Breast epithelium (tissue), 4 donors: ENCODE results near the gene CCDC85C. TPM values are rescaled to one million over a fixed set of nuclear protein-coding genes. Genes with fewer than 3 reads are reported as not detected.

Experiments used
- DNase-seq, 2 donors: peaks; one replicate each; pipeline ENCODE4 v3.0.0-alpha.2; 2019; ENCODE audit warnings: low spot score in 2 of 2
- H3K27ac ChIP-seq, 2 donors: fragments of 200-600 bp; sonication (generic) in 1 of 2; one replicate each; pipeline ENCODE4 v1.5.1; 2016 to 2019; ENCODE audit warnings: mild to moderate bottlenecking in 1 of 2
- H3K27me3 ChIP-seq, 2 donors: fragments of 200-600 bp; sonication (generic) in 1 of 2; one replicate each; pipeline versions ENCODE4 v1.5.1 to v1.6.0; 2017 to 2019; ENCODE audit warnings: control low read depth in 1 of 2, mild to moderate bottlenecking in 1 of 2
- H3K36me3 ChIP-seq: fragments of 200-600 bp; one replicate; pipeline ENCODE4 v1.5.1; 2019
- H3K4me1 ChIP-seq, 2 donors: fragments of 200-600 bp; sonication (generic); one replicate each; pipeline ENCODE4 v1.5.1; 2016 to 2019; ENCODE audit warnings: control low read depth in 1 of 2
- H3K4me3 ChIP-seq, 3 donors: fragments of 200-600 bp; sonication (generic); 1 replicate in 2 of 3; 2 replicates in 1 of 3; pipeline ENCODE4 v1.5.1; 2016 to 2019; ENCODE audit warnings: mild to moderate bottlenecking in 3 of 3, moderate library complexity in 2 of 3
- H3K9me3 ChIP-seq, 2 donors: fragments of 200-600 bp; sonication (generic) in 1 of 2; one replicate each; pipeline ENCODE4 v1.5.1; 2016 to 2019; ENCODE audit warnings: control low read depth in 1 of 2
- CTCF ChIP-seq, 3 donors: fragments of 450-650 bp; IDR thresholded peaks; one replicate each; pipeline ENCODE4 v1.5.1; 2016 to 2017; ENCODE audit warnings: antibody characterized with exemption in 3 of 3, mild to moderate bottlenecking in 3 of 3, moderate library complexity in 3 of 3
- POLR2A ChIP-seq: fragments of 450-650 bp; IDR thresholded peaks from one replicate; pipeline ENCODE4 v1.6.1; 2016; ENCODE audit warnings: antibody characterized with exemption, mild to moderate bottlenecking, moderate library complexity
- POLR2AphosphoS5 ChIP-seq, 3 donors: sonication (generic); formaldehyde crosslinking; IDR thresholded peaks; one replicate each; pipeline ENCODE4 v1.6.1; 2017; ENCODE audit warnings: antibody characterized with exemption in 3 of 3
- intact Hi-C: fragments of 100-400 bp; cut with DNase I; formaldehyde crosslinking; loops from one replicate; pipeline ENCODE4 v1.15.1; 2023; ENCODE audit warnings: low total_unique reads
- total RNA-seq, 3 donors: library from RNA; depleted of rRNA; stranded (reverse); fragments of >200 nt; gene quantifications; one replicate each; pipeline ENCODE4 v1.1.0, GENCODE V29; 2016

Gene CCDC85C
- total RNA-seq, 3 donors from 2014 or later = 1.3 to 8.3 (median 4.3) TPM

DNA sequence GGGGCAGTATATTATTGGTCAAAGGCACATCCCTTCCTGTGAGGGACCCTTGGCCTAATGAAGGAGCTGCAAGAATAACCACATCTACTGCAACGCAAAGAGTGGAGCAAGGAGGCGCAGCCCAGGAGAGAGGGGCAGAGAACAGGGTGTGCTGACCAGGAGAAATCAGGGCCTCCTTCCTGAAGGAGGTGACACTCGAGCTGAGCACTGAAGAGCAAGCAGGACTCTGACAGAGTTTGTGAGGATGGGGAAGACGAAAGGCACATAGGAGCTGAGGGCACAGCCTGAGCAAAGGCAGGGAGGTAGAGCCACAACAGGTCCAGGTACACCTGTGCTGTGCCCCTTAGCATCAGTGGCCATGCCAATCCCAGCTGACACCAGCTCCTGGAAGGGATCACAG is 60.6 kb downstream of the CCDC85C start:
- Histone ChIP-seq H3K9me3 (no peaks in the 10 kb centered on the region), H3K4me1 (peaks cover 4 to 11% of the 10 kb centered on the region in 2 donors)

DNA sequence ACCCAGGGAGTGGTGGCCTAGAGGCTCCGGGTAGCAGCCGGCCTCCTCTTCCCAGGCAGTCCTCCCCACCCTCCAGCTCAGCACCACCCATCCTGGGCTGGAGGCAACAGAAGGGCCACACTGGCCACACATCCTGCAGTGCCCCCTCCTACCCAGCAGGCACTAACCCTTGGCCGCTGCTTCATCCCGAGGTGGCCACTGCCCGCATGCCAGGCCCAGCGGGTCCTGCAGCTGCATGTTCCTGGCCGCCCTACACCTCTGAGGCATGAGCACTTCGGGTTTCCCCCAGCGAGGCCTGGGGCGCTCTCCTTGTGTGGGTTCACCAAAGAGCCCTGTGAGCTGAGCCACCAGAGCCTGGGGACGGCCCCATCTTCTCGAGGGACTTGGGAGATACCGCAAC is 61.4 kb downstream of the CCDC85C start:
- Histone ChIP-seq H3K27ac (no peak overlapping the region), H3K9me3 (no peaks in the 10 kb centered on the region), H3K27me3 (no peaks in the 10 kb centered on the region), H3K4me3 (no peak overlapping the region), H3K36me3 (no peaks in the 10 kb centered on the region), H3K4me1 (peaks cover 4 to 11% of the 10 kb centered on the region in 2 donors)
- TF ChIP-seq POLR2A = no peak
- no peak for TF ChIP-seq POLR2AphosphoS5 (IDR thresholded peaks at IDR 0.05)
- no peak for TF ChIP-seq CTCF (IDR thresholded peaks at IDR 0.05)
- intact Hi-C loops = loop anchor here (1.0 kb wide), 1 partner anchor 12 kb away; no protein-coding TSS in a partner anchor
- DNase-seq = no peak

More for the DNA sequence above, 60.6 kb downstream of the CCDC85C start:
- H3K4me3 ChIP-seq = no peak overlapping the region
- no peaks in the 10 kb centered on the region for H3K36me3 ChIP-seq
- H3K27ac ChIP-seq = no peak overlapping the region
- no peak for DNase-seq
- TF ChIP-seq POLR2AphosphoS5 (IDR thresholded peaks at IDR 0.05) (no peak), CTCF (IDR thresholded peaks at IDR 0.05) (no peak), POLR2A (no peak)
- H3K27me3 ChIP-seq = no peaks in the 10 kb centered on the region
- intact Hi-C loops = no loop called here

DNA sequence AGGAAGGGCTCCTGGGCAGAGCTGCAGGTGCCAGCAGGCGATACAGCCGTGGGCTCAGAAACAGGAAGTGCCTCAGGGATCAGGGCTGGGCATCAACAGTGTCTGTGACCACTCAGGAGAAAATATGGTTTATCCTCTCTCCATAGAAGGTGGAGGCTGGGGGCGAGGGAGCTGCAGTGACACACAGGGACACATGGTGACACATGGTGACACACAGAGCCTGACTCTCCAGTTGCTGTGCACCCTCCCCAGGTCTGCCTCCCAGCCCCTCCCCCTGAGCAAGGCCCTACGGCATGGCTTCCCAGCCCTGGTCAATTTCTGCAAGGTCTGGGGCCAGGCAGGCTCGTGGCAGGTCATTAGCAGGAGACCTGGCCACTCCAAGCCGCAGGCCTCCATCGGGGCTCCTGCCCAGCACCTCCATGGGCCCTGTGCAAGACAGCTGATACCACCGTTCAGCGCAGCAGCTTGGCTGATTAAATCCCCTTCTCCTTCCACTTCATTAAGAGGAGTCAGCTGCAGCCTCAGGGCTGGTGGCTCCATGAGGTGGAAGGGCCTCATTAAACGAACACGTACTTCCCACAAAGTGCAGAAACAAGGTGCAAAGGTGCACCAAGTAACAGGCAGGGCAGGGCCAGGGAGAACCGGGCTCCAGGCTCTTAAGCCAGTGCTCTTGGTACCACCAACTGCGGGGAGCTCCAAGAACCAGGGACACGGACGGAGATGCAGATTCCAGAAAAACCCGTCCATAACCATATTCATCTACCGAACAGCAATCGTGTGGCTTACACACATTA is 62.1 kb downstream of the CCDC85C start:
- H3K9me3 ChIP-seq = no peaks in the 10 kb centered on the region
- H3K36me3 ChIP-seq = no peaks in the 10 kb centered on the region
- H3K27ac ChIP-seq = no peak overlapping the region
- H3K4me1 ChIP-seq = peaks cover 4 to 11% of the 10 kb centered on the region in 2 donors
- TF ChIP-seq POLR2AphosphoS5 (IDR thresholded peaks at IDR 0.05) (no peak), CTCF (IDR thresholded peaks at IDR 0.05) (no peak), POLR2A (no peak)
- intact Hi-C loops = loop anchor here (1.0 kb wide), 1 partner anchor 12 kb away; no protein-coding TSS in a partner anchor
- H3K27me3 ChIP-seq = no peaks in the 10 kb centered on the region
- H3K4me3 ChIP-seq = no peak overlapping the region
- DNase-seq = no peak

DNA sequence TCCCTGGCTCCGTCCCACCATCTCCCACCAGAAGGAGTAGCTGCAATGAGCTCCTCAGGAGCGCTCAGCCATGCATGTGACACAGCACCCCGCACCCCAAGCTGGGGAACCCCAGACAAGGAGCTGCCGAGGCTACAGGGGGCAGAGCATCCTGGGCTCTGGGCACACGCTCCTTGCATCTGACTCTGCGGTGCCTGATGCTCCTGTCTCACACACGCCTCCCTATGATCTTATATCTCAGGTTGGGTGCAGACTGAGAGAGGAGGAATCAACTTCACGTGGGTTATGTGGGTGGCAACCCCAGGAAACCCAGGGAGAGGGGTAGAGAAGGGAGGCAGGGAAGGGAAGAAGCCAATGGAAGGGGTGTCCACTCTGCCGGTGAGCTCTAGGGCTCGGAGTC is 62.8 kb downstream of the CCDC85C start:
- no peaks in the 10 kb centered on the region for H3K27me3 ChIP-seq
- H3K9me3 ChIP-seq = no peaks in the 10 kb centered on the region
- no peak overlapping the region for H3K27ac ChIP-seq
- peaks cover 0 to 6% of the 10 kb centered on the region in 2 donors for H3K4me1 ChIP-seq
- intact Hi-C loops = no loop called here
- H3K36me3 ChIP-seq = no peaks in the 10 kb centered on the region
- no peak for DNase-seq
- no peak overlapping the region for H3K4me3 ChIP-seq
- no peak for TF ChIP-seq CTCF (IDR thresholded peaks at IDR 0.05)

DNA sequence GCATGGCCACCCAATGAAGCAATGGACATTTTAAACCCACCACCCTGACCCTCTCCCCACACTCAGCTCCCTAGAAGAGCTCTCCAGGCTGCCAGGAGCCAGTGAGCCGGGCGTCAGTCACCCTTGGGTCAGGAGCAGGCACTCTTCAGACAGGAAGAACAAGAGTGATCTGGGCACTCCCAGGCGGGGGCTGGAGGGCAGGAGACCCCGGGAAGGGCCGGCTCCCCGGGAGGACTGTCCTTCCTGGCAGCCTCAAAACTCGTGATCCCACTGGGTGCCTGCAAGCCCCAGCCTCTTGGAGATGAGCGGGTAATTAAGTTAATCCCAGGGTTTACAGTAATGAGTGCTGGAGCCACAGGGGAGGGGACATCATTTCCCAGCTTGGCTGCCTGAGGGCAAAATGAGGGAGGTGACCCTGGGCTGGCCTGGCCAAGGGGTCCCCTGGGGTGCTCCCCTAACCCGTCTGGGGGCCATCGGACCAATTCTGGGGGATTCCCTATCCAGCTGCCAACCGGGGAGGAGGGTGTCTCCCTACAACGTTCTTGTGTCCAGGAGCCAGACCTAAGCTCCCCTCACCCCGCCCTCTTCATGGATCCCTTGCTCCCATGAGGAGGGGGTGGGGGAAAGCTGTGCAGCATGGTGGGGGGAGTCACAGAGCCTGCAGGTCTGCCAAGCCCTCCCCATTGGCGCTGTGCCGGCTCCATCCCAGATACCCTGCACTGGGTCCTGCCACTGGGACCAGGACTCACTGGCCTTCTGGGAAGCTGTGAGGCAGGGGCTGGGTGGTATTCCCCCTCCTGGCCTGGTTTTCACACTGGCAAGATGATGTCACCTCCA is 63.6 kb downstream of the CCDC85C start:
- intact Hi-C loops = no loop called here
- no peak overlapping the region for H3K27ac ChIP-seq
- no peaks in the 10 kb centered on the region for H3K4me1 ChIP-seq
- H3K9me3 ChIP-seq = no peaks in the 10 kb centered on the region
- no peaks in the 10 kb centered on the region for H3K36me3 ChIP-seq
- no peak overlapping the region for H3K4me3 ChIP-seq
- no peaks in the 10 kb centered on the region for H3K27me3 ChIP-seq
- DNase-seq = no peak
- no peak for TF ChIP-seq POLR2AphosphoS5 (IDR thresholded peaks at IDR 0.05)
